Neural progenitor cell (in vitro differentiated cells): ENCODE results near the gene IL5RA.

ENCODE experiments used
- EZH2 ChIP-seq: fragments of 200-600 bp; sonication (generic); IDR thresholded peaks from 2 replicates; pipeline ENCODE4 v1.6.1; 2017; ENCODE audit warnings: antibody characterized with exemption, mild to moderate bottlenecking, moderate library complexity
- TF ChIP-seq, protein P1 (sequence below): fragments of 200-600 bp; sonication (generic); IDR thresholded peaks from 2 replicates; pipeline ENCODE4 v1.5.1; 2017; ENCODE audit warnings: antibody characterized with exemption, mild to moderate bottlenecking

DNA sequence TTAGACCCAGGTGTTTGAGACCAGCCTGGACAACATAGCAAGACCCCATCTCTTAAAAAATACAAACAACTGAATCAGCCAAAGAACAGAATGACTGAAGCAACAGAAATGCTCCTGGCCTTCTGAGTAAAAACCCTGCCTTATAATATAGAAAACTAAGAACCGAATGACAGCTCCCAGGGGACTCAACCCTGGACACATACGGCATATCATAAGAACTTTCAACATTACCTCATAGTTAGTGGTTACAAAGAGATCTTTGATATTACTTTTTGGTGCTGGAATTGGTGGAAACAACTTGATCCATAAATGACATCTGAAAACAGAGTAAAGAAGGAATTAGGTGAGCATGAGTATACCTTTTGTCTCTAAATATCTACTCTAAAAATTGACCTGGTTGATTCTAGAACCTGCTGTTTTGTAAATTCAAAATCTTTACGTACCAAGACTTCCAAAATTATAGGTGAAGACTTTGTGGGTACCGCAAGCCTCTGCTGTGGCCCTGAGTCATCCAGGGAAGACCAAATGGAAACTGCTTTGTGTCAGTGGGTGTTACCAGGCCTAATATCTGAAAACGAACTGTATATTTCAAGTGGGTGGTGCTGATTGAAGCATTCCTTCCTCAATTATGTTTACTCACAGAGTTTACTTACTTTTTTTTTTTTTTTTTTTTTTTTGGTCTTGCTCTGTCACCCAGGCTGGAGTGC, 35.5 kb downstream of the IL5RA start:
- TF ChIP-seq, protein P1, sequence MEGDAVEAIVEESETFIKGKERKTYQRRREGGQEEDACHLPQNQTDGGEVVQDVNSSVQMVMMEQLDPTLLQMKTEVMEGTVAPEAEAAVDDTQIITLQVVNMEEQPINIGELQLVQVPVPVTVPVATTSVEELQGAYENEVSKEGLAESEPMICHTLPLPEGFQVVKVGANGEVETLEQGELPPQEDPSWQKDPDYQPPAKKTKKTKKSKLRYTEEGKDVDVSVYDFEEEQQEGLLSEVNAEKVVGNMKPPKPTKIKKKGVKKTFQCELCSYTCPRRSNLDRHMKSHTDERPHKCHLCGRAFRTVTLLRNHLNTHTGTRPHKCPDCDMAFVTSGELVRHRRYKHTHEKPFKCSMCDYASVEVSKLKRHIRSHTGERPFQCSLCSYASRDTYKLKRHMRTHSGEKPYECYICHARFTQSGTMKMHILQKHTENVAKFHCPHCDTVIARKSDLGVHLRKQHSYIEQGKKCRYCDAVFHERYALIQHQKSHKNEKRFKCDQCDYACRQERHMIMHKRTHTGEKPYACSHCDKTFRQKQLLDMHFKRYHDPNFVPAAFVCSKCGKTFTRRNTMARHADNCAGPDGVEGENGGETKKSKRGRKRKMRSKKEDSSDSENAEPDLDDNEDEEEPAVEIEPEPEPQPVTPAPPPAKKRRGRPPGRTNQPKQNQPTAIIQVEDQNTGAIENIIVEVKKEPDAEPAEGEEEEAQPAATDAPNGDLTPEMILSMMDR, result no peak
- TF ChIP-seq EZH2, result no peak
